BE2C (cell line): Measurements from ENCODE around the gene ITLN1.
"Not testable (repeated sequence)": the region's sequence is repeated elsewhere in the genome, so short reads cannot be mapped to it uniquely, and the experiment has no call there.

Experiments
- DNase-seq: peaks from one replicate; pipeline ENCODE4 v3.0.0-alpha.2; 2020
- H3K27me3 ChIP-seq: fragments of 250-450 bp; sonication (Bioruptor Pico); 2 replicates; pipeline ENCODE4 v1.5.1; 2020; ENCODE audit warnings: mild to moderate bottlenecking
- H3K36me3 ChIP-seq: fragments of 250-450 bp; sonication (Bioruptor Pico); 2 replicates; pipeline ENCODE4 v1.5.1; 2020; ENCODE audit warnings: mild to moderate bottlenecking
- H3K4me1 ChIP-seq: fragments of 250-450 bp; sonication (Bioruptor Pico); 2 replicates; pipeline ENCODE4 v1.5.1; 2020
- H3K4me3 ChIP-seq: 2 replicates; pipeline ENCODE4 v1.5.1; 2011; ENCODE audit warnings: low read depth, low read length
- H3K9me3 ChIP-seq: fragments of 250-450 bp; sonication (Bioruptor Pico); 2 replicates; pipeline ENCODE4 v1.5.1; 2020
- TF ChIP-seq, protein P1 (sequence below): IDR thresholded peaks from 2 replicates; pipeline ENCODE4 v1.5.1; 2012; ENCODE audit warnings: mild to moderate bottlenecking, low read depth, low read length

Gene ITLN1

GRCh38 chr1:160901768-160902167 lies 16.8 kb upstream of the ITLN1 start:
- Histone ChIP-seq H3K4me3 (no peak overlapping the region), H3K9me3 (no peaks in the 10 kb centered on the region), H3K4me1 (no peaks in the 10 kb centered on the region), H3K27me3 (no peaks in the 10 kb centered on the region), H3K36me3 (no peaks in the 10 kb centered on the region)
- TF ChIP-seq, protein P1, sequence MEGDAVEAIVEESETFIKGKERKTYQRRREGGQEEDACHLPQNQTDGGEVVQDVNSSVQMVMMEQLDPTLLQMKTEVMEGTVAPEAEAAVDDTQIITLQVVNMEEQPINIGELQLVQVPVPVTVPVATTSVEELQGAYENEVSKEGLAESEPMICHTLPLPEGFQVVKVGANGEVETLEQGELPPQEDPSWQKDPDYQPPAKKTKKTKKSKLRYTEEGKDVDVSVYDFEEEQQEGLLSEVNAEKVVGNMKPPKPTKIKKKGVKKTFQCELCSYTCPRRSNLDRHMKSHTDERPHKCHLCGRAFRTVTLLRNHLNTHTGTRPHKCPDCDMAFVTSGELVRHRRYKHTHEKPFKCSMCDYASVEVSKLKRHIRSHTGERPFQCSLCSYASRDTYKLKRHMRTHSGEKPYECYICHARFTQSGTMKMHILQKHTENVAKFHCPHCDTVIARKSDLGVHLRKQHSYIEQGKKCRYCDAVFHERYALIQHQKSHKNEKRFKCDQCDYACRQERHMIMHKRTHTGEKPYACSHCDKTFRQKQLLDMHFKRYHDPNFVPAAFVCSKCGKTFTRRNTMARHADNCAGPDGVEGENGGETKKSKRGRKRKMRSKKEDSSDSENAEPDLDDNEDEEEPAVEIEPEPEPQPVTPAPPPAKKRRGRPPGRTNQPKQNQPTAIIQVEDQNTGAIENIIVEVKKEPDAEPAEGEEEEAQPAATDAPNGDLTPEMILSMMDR, result no peak
- no peak for DNase-seq

- not testable (repeated sequence) for H3K36me3 ChIP-seq, DNase-seq, H3K4me1 ChIP-seq, H3K9me3 ChIP-seq, H3K4me3 ChIP-seq, H3K27me3 ChIP-seq
Observed at GRCh38 chr1:160900683-160901082, 15.7 kb upstream of the ITLN1 start.

DNA sequence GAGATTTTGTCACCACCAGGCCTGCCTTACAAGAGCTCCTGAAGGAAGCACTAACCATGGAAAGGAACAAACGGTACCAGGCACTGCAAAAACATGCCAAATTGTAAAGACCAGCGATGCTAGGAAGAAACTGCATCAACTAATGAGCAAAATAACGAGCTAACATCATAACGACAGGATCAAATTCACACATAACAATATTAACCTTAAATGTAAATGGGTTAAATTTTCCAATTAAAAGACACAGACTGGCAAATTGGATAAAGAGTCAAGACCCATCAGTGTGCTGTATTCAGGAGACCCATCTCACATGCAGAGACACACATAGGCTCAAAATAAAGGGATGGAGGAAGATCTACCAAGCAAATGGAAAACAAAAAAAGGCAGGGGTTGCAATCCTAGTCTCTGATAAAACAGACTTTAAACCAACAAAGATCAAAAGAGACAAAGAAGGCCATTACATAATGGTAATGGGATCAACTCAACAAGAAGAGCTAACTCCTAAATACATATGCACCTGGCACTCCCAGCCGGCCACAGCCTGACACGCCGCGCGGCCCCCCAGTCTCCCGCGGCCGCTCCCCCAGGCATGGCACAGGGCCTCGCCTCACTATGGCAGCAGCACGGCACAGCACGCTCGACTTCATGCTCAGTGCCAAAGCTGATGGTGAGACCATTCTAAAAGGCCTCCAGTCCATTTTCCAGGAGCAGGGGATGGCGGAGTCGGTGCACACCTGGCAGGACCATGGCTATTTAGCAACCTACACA lies 9.6 kb upstream of the ITLN1 start:
- not testable (repeated sequence) for H3K4me1 ChIP-seq, H3K9me3 ChIP-seq, H3K27me3 ChIP-seq, H3K36me3 ChIP-seq, DNase-seq, H3K4me3 ChIP-seq

DNA sequence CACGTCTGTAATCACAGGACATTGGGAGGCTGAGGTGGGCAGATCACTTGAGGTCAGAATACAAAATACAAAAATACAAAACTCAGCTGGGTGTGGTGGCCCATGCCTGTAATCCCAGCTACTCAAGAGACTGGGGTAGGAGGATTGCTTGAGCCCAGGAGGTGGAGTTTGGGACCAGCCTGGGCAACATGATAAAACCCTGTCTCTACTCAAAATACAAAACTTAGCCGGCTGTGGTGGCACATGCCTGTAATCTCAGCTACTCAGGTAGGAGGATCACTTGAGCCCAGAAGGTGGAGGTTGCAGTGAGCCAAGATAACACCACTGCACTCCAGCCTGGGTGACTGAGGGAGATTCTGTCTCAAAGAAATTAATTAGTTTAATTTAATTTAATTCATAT lies 6.5 kb upstream of the ITLN1 start:
- no peak overlapping the region for H3K4me3 ChIP-seq
- no peaks in the 10 kb centered on the region for H3K4me1 ChIP-seq
- TF ChIP-seq, protein P1, result no peak
- no peaks in the 10 kb centered on the region for H3K9me3 ChIP-seq
- H3K27me3 ChIP-seq, result no peaks in the 10 kb centered on the region
- DNase-seq, result no peak
- H3K36me3 ChIP-seq, result no peaks in the 10 kb centered on the region

GRCh38 chr1:160888926-160889325 lies 3.9 kb upstream of the ITLN1 start:
- Histone ChIP-seq H3K9me3 (no peaks in the 10 kb centered on the region), H3K36me3 (no peaks in the 10 kb centered on the region), H3K27me3 (no peaks in the 10 kb centered on the region), H3K4me3 (no peak overlapping the region), H3K4me1 (no peaks in the 10 kb centered on the region)
- TF ChIP-seq, protein P1, result no peak
- no peak for DNase-seq

DNA sequence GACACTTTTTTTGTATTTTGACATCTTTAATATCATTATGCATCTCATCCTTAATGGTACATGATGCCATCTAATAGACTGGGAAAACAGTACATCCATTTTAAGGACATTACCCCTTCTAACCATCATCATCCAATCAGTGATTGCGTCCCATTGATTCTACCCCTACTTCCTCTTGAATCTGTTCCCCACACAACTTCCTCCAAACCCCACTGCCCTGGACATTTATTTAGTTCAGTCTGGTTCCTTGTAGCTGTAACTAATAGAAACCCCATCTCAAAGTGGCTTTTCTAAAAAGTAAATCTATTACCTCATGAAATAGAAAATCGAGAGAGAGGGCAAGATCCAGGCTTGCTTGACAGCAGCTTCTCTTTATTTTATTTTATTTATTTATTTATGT lies 2.1 kb upstream of the ITLN1 start:
- H3K27me3 ChIP-seq, result no peaks in the 10 kb centered on the region
- no peak overlapping the region for H3K4me3 ChIP-seq
- no peak for DNase-seq
- H3K36me3 ChIP-seq, result no peaks in the 10 kb centered on the region
- no peaks in the 10 kb centered on the region for H3K9me3 ChIP-seq
- TF ChIP-seq, protein P1, result no peak
- no peaks in the 10 kb centered on the region for H3K4me1 ChIP-seq

- no peak overlapping the region for H3K4me3 ChIP-seq
- TF ChIP-seq, protein P1, result peak; percentile 61
- H3K36me3 ChIP-seq, result no peaks in the 10 kb centered on the region
- no peaks in the 10 kb centered on the region for H3K27me3 ChIP-seq
- no peaks in the 10 kb centered on the region for H3K4me1 ChIP-seq
- peak; percentile 23 for DNase-seq
- no peaks in the 10 kb centered on the region for H3K9me3 ChIP-seq
Observed at GRCh38 chr1:160884579-160884978, 401 bp downstream of the ITLN1 start.
